ENCODE results near the gene PLPP7.

PLPP7 gene

DNA sequence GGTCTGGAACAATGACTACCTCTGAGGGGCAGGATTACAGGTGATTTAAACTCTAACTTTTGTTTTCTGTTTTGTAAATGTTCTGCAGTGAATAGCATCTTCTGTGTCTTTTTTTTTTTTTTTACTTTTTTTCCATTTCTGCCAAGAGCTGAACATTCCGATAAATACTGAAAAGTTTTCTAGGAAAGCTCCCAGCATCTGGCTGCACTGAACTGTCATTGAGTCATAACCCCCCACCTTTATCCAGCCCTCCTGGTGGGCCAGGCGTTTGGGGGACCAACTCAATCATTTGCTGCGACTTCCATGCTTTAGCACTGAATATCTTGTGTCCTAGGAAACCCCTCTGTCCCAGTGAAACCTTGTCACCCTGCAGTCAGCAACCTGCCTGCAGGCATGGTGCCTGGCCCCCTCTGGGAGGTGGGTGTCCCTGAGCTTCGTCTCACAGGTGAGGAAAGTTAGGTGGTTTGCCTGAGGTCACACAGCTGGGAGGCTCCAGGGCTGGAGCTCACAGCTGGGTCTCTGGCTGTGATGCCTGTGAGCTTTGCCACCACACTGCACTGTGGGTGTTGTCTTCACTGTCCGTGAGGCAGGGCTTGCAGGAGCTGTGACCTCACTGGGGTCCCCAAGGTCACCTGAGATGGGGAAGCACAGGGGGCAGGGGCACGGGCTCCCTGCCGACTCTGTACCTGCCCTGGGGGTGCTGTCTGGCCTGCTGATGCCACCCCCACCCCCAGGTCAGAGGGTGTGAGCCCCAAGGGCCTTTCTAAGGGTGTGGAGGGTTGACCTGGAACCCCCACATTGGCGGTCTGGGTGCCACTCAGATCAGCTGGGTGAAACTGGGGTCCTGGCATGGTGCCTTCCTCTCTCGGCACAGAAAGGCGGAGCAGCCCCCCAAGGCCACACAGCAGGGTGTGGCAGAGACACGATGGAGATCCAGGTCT, 14.1 kb downstream of the PLPP7 start:
- DNase-seq (ENCODE audit: low spot score), result no peak

DNA sequence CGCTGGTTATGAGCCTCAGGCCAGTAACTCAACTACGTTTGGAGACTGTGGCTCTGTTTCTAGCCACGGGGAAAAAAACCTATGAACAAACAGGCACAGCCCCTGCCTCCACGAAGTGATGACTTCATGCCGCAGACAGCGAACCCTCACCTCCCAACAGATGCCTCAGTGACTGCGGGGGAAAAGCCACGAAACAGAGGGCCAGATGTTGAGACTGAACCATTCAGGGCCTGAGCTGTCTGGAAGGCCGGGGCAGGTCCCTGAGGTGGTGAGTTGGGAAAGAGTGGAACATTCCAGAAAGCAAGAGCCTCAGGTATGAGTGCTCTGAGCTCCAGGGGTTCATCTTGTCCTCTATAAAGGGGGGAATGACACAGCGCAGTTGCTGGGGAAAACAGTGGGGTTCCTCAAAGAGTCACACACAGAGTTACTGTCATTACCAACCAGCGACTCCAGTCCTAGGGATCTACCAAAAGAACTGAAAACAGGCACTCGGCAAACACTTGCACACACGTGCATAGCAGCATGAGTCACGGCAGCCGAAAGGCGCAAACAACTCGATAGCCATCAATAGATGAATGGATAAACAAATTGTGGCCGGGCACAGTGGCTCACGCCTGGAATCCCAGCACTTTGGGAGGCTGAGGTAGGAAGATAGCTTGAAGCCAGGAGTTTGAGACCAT, 15.3 kb downstream of the PLPP7 start:
- no peak for DNase-seq (ENCODE audit: low spot score)

DNA sequence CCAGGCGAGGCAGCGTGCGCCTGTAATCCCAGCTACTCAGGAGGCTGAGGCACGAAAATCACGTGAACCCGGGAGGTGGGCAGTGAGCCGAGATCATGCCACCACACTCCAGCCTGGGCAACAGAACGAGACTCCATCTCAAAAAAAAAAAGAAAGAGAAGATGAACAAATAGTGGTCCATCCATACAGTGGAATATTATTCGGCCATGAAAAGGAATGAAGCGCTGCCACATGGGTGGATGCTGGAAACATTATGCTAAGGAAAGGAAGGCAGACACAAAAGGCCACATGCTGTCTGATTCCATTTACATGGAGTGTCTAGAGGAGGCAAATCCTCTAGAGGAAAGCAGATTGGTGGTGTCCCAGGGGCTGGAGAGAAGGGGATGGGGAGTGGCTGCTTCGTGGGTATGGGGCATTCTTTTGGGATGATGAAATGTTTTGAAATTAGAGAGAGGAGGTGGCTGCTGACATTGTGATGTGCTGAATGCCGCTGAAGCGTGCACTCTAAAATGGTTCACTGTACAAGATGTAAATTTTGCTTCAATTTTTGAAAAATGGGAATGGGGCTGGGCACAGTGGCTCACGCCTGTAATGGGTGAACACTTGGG, 17.0 kb downstream of the PLPP7 start:
- no peak for DNase-seq (ENCODE audit: low spot score)

DNA sequence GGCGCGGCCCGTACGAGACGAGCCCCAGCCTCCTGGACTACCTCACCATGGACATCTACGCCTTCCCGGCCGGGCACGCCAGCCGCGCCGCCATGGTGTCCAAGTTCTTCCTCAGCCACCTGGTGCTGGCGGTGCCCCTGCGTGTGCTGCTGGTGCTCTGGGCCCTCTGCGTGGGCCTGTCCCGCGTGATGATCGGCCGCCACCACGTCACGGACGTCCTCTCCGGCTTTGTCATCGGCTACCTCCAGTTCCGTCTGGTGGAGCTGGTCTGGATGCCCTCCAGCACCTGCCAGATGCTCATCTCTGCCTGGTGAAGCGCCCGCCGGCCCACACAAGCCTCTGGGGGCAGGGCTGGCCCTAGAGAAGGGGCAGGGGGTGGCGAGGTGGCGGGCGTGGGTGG, 18.5 kb downstream of the PLPP7 start:
- DNase-seq (ENCODE audit: low spot score), result no peak

DNA sequence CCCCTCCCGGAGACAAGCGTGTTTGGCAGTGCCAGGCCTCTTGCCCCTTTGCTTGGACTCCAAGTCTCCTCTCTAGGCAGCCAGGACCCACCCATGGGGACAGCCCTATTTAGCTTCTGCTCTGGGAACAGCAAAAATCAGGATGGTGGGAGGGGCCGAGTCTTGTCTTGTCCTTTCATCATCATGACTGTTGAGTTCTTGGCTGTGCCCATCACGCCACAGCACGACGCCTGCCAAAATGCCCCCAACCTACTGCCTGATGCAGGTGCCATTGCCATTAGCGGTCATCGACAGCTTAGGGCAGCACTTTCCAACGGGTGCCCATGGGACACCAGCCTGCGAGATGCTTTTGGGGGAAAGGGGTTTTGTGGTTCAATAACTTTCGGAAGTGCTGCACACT, 18.9 kb downstream of the PLPP7 start:
- no peak for DNase-seq (ENCODE audit: low spot score)

DNA sequence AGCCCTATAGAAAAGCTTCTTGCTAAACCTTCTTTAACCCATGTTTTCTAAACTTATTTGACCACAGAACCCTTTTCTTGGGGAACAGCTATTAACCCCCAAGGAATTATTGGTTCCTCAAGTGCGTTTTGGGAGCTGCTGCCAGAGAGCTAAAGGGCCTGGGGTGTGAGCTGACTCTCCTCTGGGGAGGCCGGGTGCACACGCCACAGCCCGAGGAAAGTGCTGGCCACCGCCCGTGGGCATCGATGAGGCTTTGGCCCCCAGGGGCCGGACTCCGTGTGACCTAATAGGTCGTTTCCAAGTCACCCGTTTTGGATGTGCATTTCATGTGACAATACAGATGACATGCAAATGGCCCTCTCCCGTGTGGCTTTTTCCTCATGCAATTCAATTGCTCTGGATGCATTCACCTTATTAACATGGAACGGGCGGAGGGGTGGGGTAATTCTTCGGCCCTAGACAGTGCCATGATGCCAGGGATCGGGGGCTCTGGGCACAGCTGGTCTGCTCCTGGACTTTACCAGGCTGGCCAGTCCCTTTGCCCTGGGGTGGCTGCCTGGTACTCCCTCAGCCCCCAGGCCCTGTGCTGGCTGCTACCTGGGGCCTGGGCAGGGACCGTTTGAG, 19.5 kb downstream of the PLPP7 start:
- no peak for DNase-seq (ENCODE audit: low spot score)

DNA sequence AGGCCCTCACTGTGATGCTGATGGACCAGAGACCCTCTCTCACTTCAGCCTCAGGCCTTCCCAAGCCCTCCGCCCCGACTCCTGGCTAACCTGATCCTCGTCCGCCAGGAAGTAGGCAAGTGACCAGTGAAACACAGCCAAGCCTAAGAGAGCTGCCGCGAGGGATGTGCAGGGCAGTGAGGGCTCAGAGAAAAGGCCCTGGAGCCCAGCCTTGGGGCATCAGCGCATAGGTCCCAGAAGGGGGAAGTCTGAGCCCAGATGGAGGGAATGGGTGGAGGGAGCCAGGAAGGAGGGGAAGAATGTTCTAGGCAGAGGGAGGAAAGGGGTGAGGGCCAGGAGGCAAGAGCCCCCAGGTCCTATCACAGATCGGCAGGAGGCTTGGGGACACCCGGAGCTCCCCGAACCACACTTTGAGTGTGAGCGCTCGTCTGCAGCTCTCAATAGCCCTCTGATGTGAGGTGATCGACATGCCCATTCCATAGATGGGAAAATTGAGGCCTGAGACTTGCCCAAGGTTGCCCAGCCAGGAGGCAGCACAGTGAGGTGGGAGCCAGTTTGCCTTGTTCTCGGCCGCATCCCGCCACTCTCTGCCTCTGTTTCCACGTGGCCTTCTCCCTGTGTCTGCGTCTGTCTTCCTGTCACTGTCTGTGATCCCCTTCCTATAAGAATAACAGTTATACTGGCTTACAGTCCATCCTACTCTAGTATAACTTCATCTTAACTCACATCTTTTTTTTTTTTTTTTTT, 20.2 kb downstream of the PLPP7 start:
- no peak for DNase-seq (ENCODE audit: low spot score)

DNA sequence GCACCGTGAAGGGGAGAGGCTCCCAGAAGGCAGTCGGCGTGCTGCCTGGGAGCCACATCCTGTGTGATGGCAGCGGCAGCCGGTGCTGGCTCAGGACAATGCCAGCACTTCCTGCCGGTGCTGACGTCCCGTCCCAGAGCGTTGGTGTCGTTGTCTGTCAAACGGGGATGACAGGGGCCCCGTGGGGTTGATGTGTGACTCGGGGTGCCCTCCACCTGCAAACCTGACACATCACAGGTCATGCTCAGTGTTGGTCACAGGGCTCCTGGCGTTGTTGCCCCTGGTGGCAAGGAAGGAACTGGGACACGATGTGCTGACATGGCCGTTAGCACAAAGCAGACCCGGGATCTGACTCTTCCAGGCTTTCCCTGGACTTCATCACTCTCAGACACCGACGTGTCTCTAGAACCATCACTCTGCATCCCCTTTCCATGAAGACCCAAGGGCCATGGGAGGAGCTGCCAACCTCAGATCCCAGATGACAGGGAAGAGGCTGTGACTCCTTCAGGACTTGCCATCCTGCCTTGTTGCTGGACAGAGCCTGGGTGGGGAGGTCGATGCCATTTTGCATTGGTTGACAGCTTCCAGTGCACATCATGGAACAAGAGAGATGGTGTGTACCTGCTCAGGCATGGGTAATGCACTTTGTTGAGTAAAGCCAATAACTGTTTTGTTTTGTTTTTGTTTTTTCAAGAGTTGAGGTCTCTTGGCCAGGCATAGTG, 21.5 kb downstream of the PLPP7 start:
- DNase-seq (ENCODE audit: low spot score), result no peak

GRCh38 chr9:131312246-131312645, 22.7 kb downstream of the PLPP7 start:
- no peak for DNase-seq (ENCODE audit: low spot score)

GRCh38 chr9:131312822-131313770, 23.6 kb downstream of the PLPP7 start:
- DNase-seq (ENCODE audit: low spot score), result no peak

GRCh38 chr9:131318231-131319085, 28.9 kb downstream of the PLPP7 start:
- DNase-seq (ENCODE audit: low spot score), result no peak

DNA sequence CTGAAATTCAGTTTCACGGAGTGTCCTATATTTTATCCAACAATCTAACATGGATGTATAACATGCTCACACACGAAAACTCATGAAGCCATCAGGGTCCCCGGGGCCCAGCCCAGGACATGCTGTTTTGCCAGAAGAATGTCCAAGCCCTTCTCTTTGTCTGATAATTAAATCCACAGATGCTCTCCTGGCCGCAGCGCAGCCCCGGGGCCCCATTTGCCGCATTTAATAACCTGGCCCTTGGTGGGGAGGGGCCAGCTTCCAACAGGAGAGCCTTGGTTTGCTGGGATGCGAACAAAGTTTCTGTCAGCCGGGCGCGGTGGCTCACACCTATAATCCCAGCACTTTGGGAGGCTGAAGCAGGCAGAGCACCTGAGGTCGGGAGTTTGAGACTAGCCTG, 30.0 kb downstream of the PLPP7 start:
- no peak for DNase-seq (ENCODE audit: low spot score)

DNA sequence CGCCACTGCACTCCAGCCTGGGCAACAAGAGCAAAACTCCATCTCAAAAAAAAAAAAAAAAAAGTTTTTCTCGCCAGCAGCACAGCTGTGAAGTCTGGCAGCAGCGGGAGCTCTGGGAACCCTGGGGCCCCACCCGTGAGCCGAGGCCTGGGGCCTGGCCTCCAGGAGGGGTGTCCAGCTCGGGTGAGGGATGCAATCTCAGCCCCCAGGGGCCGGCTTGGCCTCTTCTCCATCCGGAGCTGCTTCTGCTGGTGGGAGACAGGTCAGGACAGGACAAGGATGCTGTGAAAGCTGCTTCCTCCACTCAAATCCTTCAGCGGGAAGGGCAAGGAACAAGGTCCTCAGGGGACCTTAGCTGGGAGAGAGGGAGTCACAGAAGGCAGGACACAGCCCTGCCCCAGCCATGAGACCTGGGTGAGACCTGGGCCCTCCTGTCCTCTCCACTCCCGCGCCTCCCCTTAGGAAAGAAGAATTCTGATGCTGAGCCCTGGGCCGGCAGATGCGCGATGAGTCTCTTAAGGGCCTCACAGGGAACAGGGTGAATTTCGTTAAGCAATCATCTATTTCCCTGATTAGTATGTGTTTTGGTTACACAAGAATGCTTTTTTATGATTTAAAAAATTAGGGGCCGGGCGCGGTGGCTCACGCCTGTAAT, 30.6 kb downstream of the PLPP7 start:
- DNase-seq (ENCODE audit: low spot score), result no peak

DNA sequence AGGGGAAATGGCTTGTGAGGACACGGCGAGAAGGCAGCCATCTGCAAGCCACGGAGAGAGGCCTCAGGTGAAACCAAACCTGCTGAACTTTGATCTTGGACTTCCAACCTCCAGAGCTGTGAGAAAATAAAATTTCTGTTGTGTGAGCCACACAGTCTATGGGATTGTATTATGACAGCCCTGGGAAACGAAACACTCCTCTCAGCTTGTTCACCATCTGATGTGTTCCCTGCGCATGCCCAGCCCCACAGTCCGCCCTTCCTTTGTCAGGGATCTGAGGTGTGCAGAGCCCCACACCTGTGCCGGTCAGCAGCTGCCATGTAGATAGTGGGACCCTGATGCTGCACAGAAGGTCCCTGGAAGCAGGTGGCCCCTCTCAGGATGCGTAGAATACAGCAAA, 34.1 kb downstream of the PLPP7 start:
- no peak for DNase-seq (ENCODE audit: low spot score)

GRCh38 chr9:131324736-131325679, 35.5 kb downstream of the PLPP7 start:
- DNase-seq (ENCODE audit: low spot score), result no peak

DNA sequence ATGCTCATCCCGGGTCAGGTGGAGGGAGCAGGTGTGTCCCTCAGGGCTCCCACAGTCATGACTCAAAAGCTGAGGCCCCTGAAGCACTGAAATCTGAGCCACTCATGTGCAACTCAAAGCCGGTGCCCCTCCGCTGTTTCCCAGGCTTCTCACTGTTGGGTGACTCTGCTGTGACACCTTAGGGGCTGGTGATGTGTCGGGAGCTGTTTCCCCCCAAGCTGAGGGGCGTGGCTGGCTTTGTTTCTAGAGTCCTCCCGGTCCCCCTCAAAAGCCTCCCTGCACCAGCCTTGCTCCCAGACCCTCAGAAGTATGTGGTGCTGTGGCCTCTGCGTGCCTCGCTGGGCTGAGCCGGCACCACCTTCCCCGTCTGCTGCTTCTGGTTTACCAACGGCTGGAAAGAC, 39.7 kb downstream of the PLPP7 start:
- no peak for DNase-seq (ENCODE audit: low spot score)

Data from AG08395 (cell line).